K562 (cell line): ENCODE measurements around the gene ACOX1. TPM values are rescaled to one million over a fixed set of nuclear protein-coding genes. Genes with fewer than 3 reads are reported as not detected.

Experiments used
- CBX3 ChIP-seq, 2 experiments: IDR thresholded peaks; 1 replicate in 1 of 2; 2 replicates in 1 of 2; pipeline ENCODE4 v1.6.1; 2012; ENCODE audit warnings: inconsistent platforms in 2 of 2, low read length in 2 of 2, borderline replicate concordance in 1 of 2, control low read depth in 1 of 2
- CSDE1 ChIP-seq, 2 experiments: fragments of 450-650 bp; IDR thresholded peaks; 2 replicates each; pipeline ENCODE4 v1.6.1; 2016; ENCODE audit warnings: mild to moderate bottlenecking in 1 of 2
- DDX20 ChIP-seq: fragments of 450-650 bp; IDR thresholded peaks from 2 replicates; pipeline ENCODE4 v1.6.1; 2016; ENCODE audit warnings: missing genetic modification characterization, low read depth, mild to moderate bottlenecking, missing compliant biosample characterization, moderate library complexity
- FOXJ2 ChIP-seq: fragments of 200-800 bp; sonication (Bioruptor generic); IDR thresholded peaks from 2 replicates; pipeline ENCODE4 v1.6.1; 2016; ENCODE audit warnings: missing genetic modification characterization, missing compliant biosample characterization
- HDAC8 ChIP-seq: fragments of 450-650 bp; IDR thresholded peaks from 2 replicates; pipeline ENCODE4 v1.6.1; 2016; ENCODE audit warnings: mild to moderate bottlenecking, missing genetic modification characterization, moderate library complexity, missing compliant biosample characterization
- KAT7 ChIP-seq: sonication (generic); formaldehyde crosslinking; IDR thresholded peaks from 2 replicates; pipeline ENCODE4 v1.8.0; 2022; ENCODE audit warnings: missing genetic modification reagents, mild to moderate bottlenecking, borderline replicate concordance
- MEF2A ChIP-seq: IDR thresholded peaks from 2 replicates; pipeline ENCODE4 v1.6.1; 2011; ENCODE audit warnings: low read depth, mild to moderate bottlenecking, low read length, moderate library complexity; ENCODE audit not compliant: control insufficient read depth
- MTA1 ChIP-seq: fragments of 450-650 bp; IDR thresholded peaks from 2 replicates; pipeline ENCODE4 v1.6.1; 2017; ENCODE audit warnings: borderline replicate concordance
- MXI1 ChIP-seq: IDR thresholded peaks from 2 replicates; pipeline ENCODE4 v1.6.1; 2011; ENCODE audit warnings: low read depth, mild to moderate bottlenecking, improper control_type of control experiment, low read length
- NCOA2 ChIP-seq, 2 experiments: fragments of 450-650 bp; IDR thresholded peaks; 2 replicates each; pipeline ENCODE4 v1.6.1; 2018; ENCODE audit warnings: mild to moderate bottlenecking in 2 of 2, moderate library complexity in 1 of 2; ENCODE audit not compliant: partially characterized antibody in 2 of 2
- NR4A1 ChIP-seq, 2 experiments: fragments of 250-450 bp in 1 of 2; fragments of 450-650 bp in 1 of 2; sonication (Bioruptor Pico) in 1 of 2; IDR thresholded peaks; 2 replicates each; pipeline versions ENCODE4 v1.4.0 to v1.6.1; 2016 to 2020; ENCODE audit warnings: mild to moderate bottlenecking in 2 of 2, missing compliant biosample characterization in 1 of 2, missing genetic modification characterization in 1 of 2, moderate library complexity in 1 of 2
- POLR2G ChIP-seq: fragments of 200-400 bp; formaldehyde crosslinking; IDR thresholded peaks from 2 replicates; pipeline ENCODE4 v1.6.1; 2017; ENCODE audit warnings: low read depth, mild to moderate bottlenecking, antibody characterized with exemption, low read length, moderate library complexity
- RBFOX2 ChIP-seq: fragments of 200-400 bp; formaldehyde crosslinking; IDR thresholded peaks from 2 replicates; pipeline ENCODE4 v1.6.1; 2017; ENCODE audit warnings: low read depth, mild to moderate bottlenecking, low read length, moderate library complexity
- YY1 ChIP-seq, 3 experiments: IDR thresholded peaks; 2 replicates each; pipeline ENCODE4 v1.6.1; 2011; ENCODE audit warnings: low read length in 2 of 3, mild to moderate bottlenecking in 2 of 3, moderate library complexity in 2 of 3, borderline replicate concordance in 1 of 3, control low read depth in 1 of 3, low read depth in 1 of 3; ENCODE audit not compliant: insufficient read depth in 3 of 3, insufficient replicate concordance in 2 of 3, control insufficient read depth in 1 of 3, insufficient read length in 1 of 3; ENCODE audit errors: extremely low read depth in 1 of 3
- ZNF324 ChIP-seq: fragments of 250-450 bp; sonication (Bioruptor Pico); IDR thresholded peaks from 2 replicates; pipeline ENCODE4 v1.4.0; 2020; ENCODE audit warnings: mild to moderate bottlenecking
- ZNF589 ChIP-seq: fragments of 200-800 bp; sonication (Bioruptor generic); IDR thresholded peaks from 2 replicates; pipeline ENCODE4 v1.6.1; 2016; ENCODE audit warnings: low read depth, missing genetic modification characterization, missing compliant biosample characterization
- polyA plus RNA-seq, 8 experiments: library from polyadenylated mRNA; depleted of rRNA in 4 of 8; stranded (reverse) in 5 of 8; unstranded in 3 of 8; fragments of >200 nt; fragmentation: Nextera tagmentation in 2 of 8; fragmentation: Illumina TruSeq in 1 of 8; extraction: Ambion mirVana in 2 of 8; extraction: Trizol in 1 of 8; gene quantifications; 2 replicates each; pipeline versions ENCODE4 v1.2.1 to v1.2.3, GENCODE V29; 2011 to 2014; ENCODE audit warnings: inconsistent platforms in 1 of 8, missing spikeins in 1 of 8
- total RNA-seq, 7 experiments: library from RNA; depleted of rRNA in 6 of 7; stranded (reverse); fragments of >200 nt in 6 of 7; fragmentation: Illumina TruSeq in 2 of 7; extraction: Trizol in 2 of 7; gene quantifications; 2 replicates each; pipeline versions ENCODE4 v1.2.1 to v1.2.3, GENCODE V29; 2011 to 2021; ENCODE audit warnings: low replicate concordance in 1 of 7
- TF ChIP-seq, protein P1 (sequence below): fragments of 450-650 bp; IDR thresholded peaks from 2 replicates; pipeline ENCODE4 v1.6.1; 2016
- TF ChIP-seq, protein P2 (sequence below): fragments of 450-650 bp; IDR thresholded peaks from 2 replicates; pipeline ENCODE4 v1.7.0; 2016; ENCODE audit warnings: borderline replicate concordance
- TF ChIP-seq, protein P3 (sequence below): fragments of 250-450 bp; sonication (Bioruptor Pico); IDR thresholded peaks from 2 replicates; pipeline ENCODE4 v1.4.0; 2020; ENCODE audit warnings: mild to moderate bottlenecking, moderate library complexity
- TF ChIP-seq, protein P4 (sequence below): fragments of 250-450 bp; sonication (Bioruptor Pico); IDR thresholded peaks from 2 replicates; pipeline ENCODE4 v1.8.0; 2022; ENCODE audit warnings: moderate library complexity, mild to moderate bottlenecking, inconsistent platforms
- TF ChIP-seq, protein P5 (sequence below): IDR thresholded peaks from 2 replicates; pipeline ENCODE4 v1.6.1; 2016; ENCODE audit warnings: missing genetic modification characterization, missing compliant biosample characterization

Gene ACOX1
- total and polyA plus RNA-seq, 9 of the 15 experiments (the other 6 are each of a cell fraction or from before 2014, with no cell fraction given): 7.8 to 24.1 (median 14.5) TPM

DNA sequence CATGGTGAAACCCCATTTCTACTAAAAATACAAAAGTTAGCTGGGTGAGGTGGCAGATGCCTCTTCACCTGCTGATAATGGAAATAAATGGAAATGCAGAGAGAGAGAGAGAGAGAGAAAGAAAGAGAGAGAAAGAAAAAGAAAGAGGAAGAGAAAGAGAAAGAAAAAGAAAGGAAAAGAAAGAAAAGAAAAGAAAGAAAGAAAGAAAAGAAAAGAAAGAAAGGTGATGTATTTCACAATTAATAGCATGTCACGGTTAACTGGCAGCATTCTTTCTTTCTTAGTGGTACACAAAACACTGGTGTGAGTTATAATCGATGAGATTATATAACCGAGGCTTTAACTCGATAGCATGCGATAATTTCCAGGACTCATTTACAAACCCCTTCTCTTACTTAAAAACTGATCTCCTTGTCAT, 3.2 kb downstream of the ACOX1 start (continued):
- TF ChIP-seq, protein P1, sequence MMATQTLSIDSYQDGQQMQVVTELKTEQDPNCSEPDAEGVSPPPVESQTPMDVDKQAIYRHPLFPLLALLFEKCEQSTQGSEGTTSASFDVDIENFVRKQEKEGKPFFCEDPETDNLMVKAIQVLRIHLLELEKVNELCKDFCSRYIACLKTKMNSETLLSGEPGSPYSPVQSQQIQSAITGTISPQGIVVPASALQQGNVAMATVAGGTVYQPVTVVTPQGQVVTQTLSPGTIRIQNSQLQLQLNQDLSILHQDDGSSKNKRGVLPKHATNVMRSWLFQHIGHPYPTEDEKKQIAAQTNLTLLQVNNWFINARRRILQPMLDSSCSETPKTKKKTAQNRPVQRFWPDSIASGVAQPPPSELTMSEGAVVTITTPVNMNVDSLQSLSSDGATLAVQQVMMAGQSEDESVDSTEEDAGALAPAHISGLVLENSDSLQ: no peak
- TF ChIP-seq, protein P2, sequence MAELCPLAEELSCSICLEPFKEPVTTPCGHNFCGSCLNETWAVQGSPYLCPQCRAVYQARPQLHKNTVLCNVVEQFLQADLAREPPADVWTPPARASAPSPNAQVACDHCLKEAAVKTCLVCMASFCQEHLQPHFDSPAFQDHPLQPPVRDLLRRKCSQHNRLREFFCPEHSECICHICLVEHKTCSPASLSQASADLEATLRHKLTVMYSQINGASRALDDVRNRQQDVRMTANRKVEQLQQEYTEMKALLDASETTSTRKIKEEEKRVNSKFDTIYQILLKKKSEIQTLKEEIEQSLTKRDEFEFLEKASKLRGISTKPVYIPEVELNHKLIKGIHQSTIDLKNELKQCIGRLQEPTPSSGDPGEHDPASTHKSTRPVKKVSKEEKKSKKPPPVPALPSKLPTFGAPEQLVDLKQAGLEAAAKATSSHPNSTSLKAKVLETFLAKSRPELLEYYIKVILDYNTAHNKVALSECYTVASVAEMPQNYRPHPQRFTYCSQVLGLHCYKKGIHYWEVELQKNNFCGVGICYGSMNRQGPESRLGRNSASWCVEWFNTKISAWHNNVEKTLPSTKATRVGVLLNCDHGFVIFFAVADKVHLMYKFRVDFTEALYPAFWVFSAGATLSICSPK: 0 out of 2 replicates have a peak, but pooled peaks have one; percentile 22
- TF ChIP-seq CBX3 (IDR thresholded peaks at IDR 0.05; ENCODE audit: borderline replicate concordance in 1 of 2, low read length in 2 of 2): no peak
- TF ChIP-seq CSDE1 (IDR thresholded peaks at IDR 0.05): peak in 1 of 2 experiments; percentile 32; a peak in 1 of 4 replicates
- no peak for TF ChIP-seq FOXJ2 (tag)
- no peak for TF ChIP-seq HDAC8 (tag)
- no peak for TF ChIP-seq ZNF324 (CRISPR knock-in tag)
- no peak for TF ChIP-seq MXI1
- TF ChIP-seq ZNF589 (CRISPR knock-in tag): no peak
- no peak for TF ChIP-seq POLR2G
- TF ChIP-seq NCOA2 (IDR thresholded peaks at IDR 0.05; ENCODE audit: partially characterized antibody in 2 of 2): no peak
- no peak for TF ChIP-seq NR4A1 (CRISPR knock-in tag; IDR thresholded peaks at IDR 0.05)
- no peak for TF ChIP-seq NR4A1 (tag; IDR thresholded peaks at IDR 0.05)
- TF ChIP-seq DDX20 (tag): no peak
- TF ChIP-seq MEF2A: no peak
- TF ChIP-seq, protein P3, sequence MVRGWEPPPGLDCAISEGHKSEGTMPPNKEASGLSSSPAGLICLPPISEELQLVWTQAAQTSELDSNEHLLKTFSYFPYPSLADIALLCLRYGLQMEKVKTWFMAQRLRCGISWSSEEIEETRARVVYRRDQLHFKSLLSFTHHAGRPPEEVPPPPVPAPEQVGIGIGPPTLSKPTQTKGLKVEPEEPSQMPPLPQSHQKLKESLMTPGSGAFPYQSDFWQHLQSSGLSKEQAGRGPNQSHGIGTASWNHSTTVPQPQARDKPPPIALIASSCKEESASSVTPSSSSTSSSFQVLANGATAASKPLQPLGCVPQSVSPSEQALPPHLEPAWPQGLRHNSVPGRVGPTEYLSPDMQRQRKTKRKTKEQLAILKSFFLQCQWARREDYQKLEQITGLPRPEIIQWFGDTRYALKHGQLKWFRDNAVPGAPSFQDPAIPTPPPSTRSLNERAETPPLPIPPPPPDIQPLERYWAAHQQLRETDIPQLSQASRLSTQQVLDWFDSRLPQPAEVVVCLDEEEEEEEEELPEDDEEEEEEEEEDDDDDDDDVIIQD (CRISPR knock-in tag): no peak
- TF ChIP-seq RBFOX2: no peak
- TF ChIP-seq YY1 (IDR thresholded peaks at IDR 0.05; ENCODE audit: borderline replicate concordance in 1 of 3, control insufficient read depth in 1 of 3, extremely low read depth in 1 of 3, insufficient read depth in 3 of 3, insufficient read length in 1 of 3, insufficient replicate concordance in 2 of 3, low read depth in 1 of 3, low read length in 2 of 3): no peak
- TF ChIP-seq, protein P4, sequence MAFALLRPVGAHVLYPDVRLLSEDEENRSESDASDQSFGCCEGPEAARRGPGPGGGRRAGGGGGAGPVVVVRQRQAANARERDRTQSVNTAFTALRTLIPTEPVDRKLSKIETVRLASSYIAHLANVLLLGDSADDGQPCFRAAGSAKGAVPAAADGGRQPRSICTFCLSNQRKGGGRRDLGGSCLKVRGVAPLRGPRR: no peak
- TF ChIP-seq MTA1: peak; percentile 46; the same call in 1 of the 2 replicates
- no peak for TF ChIP-seq KAT7 (CRISPR knock-in tag)
- TF ChIP-seq, protein P5, sequence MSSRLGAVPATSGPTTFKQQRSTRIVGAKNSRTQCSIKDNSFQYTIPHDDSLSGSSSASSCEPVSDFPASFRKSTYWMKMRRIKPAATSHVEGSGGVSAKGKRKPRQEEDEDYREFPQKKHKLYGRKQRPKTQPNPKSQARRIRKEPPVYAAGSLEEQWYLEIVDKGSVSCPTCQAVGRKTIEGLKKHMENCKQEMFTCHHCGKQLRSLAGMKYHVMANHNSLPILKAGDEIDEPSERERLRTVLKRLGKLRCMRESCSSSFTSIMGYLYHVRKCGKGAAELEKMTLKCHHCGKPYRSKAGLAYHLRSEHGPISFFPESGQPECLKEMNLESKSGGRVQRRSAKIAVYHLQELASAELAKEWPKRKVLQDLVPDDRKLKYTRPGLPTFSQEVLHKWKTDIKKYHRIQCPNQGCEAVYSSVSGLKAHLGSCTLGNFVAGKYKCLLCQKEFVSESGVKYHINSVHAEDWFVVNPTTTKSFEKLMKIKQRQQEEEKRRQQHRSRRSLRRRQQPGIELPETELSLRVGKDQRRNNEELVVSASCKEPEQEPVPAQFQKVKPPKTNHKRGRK (tag): peak; percentile 93
